ENCODE data around the gene CLIC2.
"Not testable (repeated sequence)": the region's sequence is repeated elsewhere in the genome, so short reads cannot be mapped to it uniquely, and the experiment has no call there.

DNA sequence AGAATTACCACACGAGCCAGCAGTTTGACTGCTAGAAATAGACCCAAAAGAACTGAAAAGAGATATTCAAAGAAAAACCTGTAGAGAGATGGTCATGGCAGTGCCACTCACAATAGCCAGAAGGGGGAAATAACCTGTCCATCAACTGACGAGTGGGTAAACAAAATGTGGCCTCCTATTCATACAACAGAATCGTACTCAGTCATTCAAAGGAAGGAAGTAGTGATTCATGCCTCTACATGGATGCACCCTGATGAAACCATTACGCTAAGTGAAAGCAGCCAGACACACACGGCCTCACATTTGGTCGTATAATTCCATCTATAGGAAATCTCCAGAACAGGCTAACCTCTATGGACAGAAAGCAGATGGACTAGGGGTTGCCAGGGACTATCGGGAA lies 45.4 kb upstream of the CLIC2 start:
- TF ChIP-seq, protein P1, sequence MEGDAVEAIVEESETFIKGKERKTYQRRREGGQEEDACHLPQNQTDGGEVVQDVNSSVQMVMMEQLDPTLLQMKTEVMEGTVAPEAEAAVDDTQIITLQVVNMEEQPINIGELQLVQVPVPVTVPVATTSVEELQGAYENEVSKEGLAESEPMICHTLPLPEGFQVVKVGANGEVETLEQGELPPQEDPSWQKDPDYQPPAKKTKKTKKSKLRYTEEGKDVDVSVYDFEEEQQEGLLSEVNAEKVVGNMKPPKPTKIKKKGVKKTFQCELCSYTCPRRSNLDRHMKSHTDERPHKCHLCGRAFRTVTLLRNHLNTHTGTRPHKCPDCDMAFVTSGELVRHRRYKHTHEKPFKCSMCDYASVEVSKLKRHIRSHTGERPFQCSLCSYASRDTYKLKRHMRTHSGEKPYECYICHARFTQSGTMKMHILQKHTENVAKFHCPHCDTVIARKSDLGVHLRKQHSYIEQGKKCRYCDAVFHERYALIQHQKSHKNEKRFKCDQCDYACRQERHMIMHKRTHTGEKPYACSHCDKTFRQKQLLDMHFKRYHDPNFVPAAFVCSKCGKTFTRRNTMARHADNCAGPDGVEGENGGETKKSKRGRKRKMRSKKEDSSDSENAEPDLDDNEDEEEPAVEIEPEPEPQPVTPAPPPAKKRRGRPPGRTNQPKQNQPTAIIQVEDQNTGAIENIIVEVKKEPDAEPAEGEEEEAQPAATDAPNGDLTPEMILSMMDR (optimal IDR thresholded peaks at IDR 0.05 in 1 of 3, IDR thresholded peaks at IDR 0.05 in 1 of 3, conservative IDR thresholded peaks at IDR 0.05 in 1 of 3; ENCODE audit: extremely low read depth in 1 of 3, insufficient read depth in 2 of 3, low read length in 3 of 3) = not testable (repeated sequence)
- not testable (repeated sequence) for TF ChIP-seq EZH2 (IDR thresholded peaks at IDR 0.05; ENCODE audit: low read length)

Data from keratinocyte (primary cell).